ENCODE data around the gene KDM2B. TPM values are rescaled to one million over a fixed set of nuclear protein-coding genes. Genes with fewer than 3 reads are reported as not detected.

Gene KDM2B
- total and polyA plus RNA-seq, 2 experiments from 2014 or later = 13.6 to 22.7 TPM

GRCh38 chr12:121596526-121596925, 15.7 kb upstream of the KDM2B start:
- Histone ChIP-seq H3K4me1 (ENCODE audit: insufficient read depth) (peaks cover 11% of the 10 kb centered on the region), H3K4me3 (no peak overlapping the region), H3K9me3 (ENCODE audit: low read depth) (no peaks in the 10 kb centered on the region), H3K79me2 (no peaks in the 10 kb centered on the region), H3K4me2 (no peak overlapping the region), H3K27ac (no peak overlapping the region), H3K36me3 (replicated peaks; ENCODE audit: insufficient read depth, low read depth) (no peaks in the 10 kb centered on the region), H3K9me2 (replicated peaks; ENCODE audit: insufficient read depth) (no peaks in the 10 kb centered on the region), H4K20me1 (ENCODE audit: insufficient read depth, poor library complexity, severe bottlenecking) (no peaks in the 10 kb centered on the region), H3K27me3 (no peaks in the 10 kb centered on the region), H2AFZ (no peak overlapping the region)
- DNase-seq (ENCODE audit: low spot score) = no peak
- WGBS (ENCODE audit: low lambda C conversion rate, missing lambda C conversion rate) = 97% methylated on average over 5 of the region's 5 CpGs
- TF ChIP-seq CTCF (IDR thresholded peaks at IDR 0.05; ENCODE audit: poor library complexity) = no peak
- no peak for TF ChIP-seq EZH2phosphoT487 (IDR thresholded peaks at IDR 0.05; ENCODE audit: low read depth, severe bottlenecking, unreplicated experiment)
- TF ChIP-seq EZH2 (IDR thresholded peaks at IDR 0.05; ENCODE audit: borderline replicate concordance) = no peak

GRCh38 chr12:121595520-121595919, 14.7 kb upstream of the KDM2B start:
- Histone ChIP-seq H3K36me3 (replicated peaks; ENCODE audit: insufficient read depth, low read depth) (no peaks in the 10 kb centered on the region), H3K4me2 (no peak overlapping the region), H3K9me3 (ENCODE audit: low read depth) (no peaks in the 10 kb centered on the region), H2AFZ (no peak overlapping the region), H3K27me3 (no peaks in the 10 kb centered on the region), H3K4me1 (ENCODE audit: insufficient read depth) (peaks cover 15% of the 10 kb centered on the region), H3K4me3 (no peak overlapping the region), H4K20me1 (ENCODE audit: insufficient read depth, poor library complexity, severe bottlenecking) (no peaks in the 10 kb centered on the region), H3K9me2 (replicated peaks; ENCODE audit: insufficient read depth) (no peaks in the 10 kb centered on the region), H3K79me2 (no peaks in the 10 kb centered on the region), H3K27ac (no peak overlapping the region)
- no peak for DNase-seq (ENCODE audit: low spot score)
- 93% methylated on average over 8 of the region's 12 CpGs for WGBS (ENCODE audit: low lambda C conversion rate, missing lambda C conversion rate)
- TF ChIP-seq CTCF (IDR thresholded peaks at IDR 0.05; ENCODE audit: poor library complexity) (no peak), EZH2phosphoT487 (IDR thresholded peaks at IDR 0.05; ENCODE audit: low read depth, severe bottlenecking, unreplicated experiment) (no peak), EZH2 (IDR thresholded peaks at IDR 0.05; ENCODE audit: borderline replicate concordance) (no peak)

- Histone ChIP-seq H3K4me1 (ENCODE audit: insufficient read depth) (peaks cover 6% of the 10 kb centered on the region), H3K4me2 (no peak overlapping the region), H3K27ac (no peak overlapping the region), H3K36me3 (replicated peaks; ENCODE audit: insufficient read depth, low read depth) (no peaks in the 10 kb centered on the region), H3K9me3 (ENCODE audit: low read depth) (no peaks in the 10 kb centered on the region), H3K4me3 (no peak overlapping the region), H2AFZ (no peak overlapping the region), H4K20me1 (ENCODE audit: insufficient read depth, poor library complexity, severe bottlenecking) (no peaks in the 10 kb centered on the region), H3K27me3 (no peaks in the 10 kb centered on the region), H3K79me2 (no peaks in the 10 kb centered on the region), H3K9me2 (replicated peaks; ENCODE audit: insufficient read depth) (no peaks in the 10 kb centered on the region)
- TF ChIP-seq CTCF (IDR thresholded peaks at IDR 0.05; ENCODE audit: poor library complexity) (no peak), EZH2phosphoT487 (IDR thresholded peaks at IDR 0.05; ENCODE audit: low read depth, severe bottlenecking, unreplicated experiment) (no peak), EZH2 (IDR thresholded peaks at IDR 0.05; ENCODE audit: borderline replicate concordance) (no peak)
- no peak for DNase-seq (ENCODE audit: low spot score)
- 62% methylated on average over 4 of the region's 4 CpGs for WGBS (ENCODE audit: low lambda C conversion rate, missing lambda C conversion rate)
These were observed 11.5 kb upstream of the KDM2B start for GRCh38 chr12:121592320-121592719.
